Fibroblast of skin of left quadriceps (primary cell): Measurements from ENCODE around the gene CDCA4.
"Not testable (repeated sequence)": the region's sequence is repeated elsewhere in the genome, so short reads cannot be mapped to it uniquely, and the experiment has no call there.

ENCODE experiments used
- DNase-seq, 2 experiments: peaks; one replicate each; pipeline ENCODE4 v3.0.0-alpha.2; 2013; ENCODE audit warnings: low read depth in 2 of 2

Gene CDCA4

DNA sequence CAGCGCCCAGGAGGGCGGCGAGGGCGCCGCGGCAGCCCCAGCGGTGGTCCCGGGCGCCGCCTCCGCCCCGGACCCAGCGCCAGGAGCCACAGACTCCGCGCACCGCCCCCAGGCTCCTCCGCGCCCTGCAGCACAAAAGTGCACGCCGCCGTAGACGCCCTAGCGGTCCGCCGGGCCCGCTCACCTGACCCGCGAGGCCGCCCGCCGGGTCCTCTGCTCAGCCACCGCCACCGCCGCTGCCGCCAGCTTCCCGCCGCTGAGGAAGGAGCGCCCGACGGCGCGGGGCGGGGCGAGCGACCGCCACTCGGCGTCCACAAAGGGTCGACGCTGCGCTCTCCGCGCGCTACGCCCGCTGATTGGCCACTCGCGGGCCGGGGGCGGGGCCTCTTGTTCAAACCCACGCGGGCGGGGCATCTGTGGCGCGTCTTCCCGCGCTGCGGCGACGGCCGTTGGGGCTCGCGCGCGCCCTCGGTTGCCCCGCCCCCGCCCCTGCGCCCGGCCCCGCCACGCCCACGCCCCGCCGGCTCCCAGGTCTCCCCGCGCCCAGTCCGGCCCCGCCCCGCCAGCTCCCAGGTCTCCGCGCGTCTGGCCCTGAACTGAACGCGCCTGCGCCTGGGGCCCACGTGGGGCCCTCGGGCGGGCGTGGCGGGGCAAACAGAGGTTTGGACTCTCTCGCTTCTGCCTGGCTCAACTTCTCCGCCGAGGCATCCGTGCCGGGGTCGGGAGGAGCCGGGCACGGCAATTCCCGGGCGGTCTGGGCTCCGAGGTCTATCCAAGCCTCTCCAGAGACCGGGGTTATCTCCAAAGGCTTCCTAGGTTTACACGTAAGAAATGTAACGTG, at the start of gene CDCA4:
Gene CDCA4 (minus strand): TSS at position 269 of the 841 bp plus-strand sequence. CDS start 9,154 bp downstream, outside the sequence.
- peak; percentile 93 to 94 for DNase-seq

DNA sequence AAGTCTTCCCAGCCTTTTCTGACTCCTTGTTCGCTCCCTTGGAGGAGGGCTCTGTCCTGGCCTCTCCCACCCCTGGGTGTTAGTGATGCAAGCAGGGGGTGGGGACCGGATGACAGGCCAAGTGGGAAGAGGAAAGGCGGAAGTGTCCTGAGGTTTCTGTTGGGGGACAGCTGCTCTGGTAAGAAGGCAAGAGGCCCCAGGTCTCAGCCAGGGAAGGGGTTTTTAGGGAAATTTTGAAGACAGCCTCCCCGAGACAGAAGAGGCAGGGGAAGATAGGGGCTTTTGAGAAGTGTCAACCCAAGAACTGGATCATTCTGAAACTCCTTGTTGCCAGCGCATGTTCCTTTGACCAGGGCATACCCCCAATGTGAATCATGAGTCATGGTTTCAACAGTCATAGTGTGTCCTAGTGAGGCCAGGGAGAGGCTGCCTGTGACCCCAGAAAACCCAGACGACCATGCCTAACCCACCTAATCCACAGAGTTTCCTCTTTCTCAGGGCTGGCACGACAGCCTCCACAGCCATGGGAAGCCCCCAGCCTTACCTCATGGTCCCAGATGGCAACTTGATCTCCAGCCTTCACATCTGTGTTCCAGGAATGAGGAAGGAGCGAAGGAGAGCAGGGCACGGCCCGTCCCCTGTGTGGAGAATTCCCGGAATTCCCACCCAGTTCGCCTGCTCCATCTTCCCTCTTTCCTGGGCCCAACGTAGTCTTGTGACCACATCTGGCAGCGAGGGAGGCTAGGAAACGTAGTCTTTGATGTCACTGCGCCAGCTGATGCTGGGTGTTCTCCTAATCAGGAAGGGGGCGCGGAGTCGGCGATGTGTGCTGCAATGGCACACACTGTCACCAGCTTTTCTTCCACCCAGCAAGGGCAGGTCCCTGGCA, 49.2 kb upstream of the CDCA4 start:
- no peak for DNase-seq

DNA sequence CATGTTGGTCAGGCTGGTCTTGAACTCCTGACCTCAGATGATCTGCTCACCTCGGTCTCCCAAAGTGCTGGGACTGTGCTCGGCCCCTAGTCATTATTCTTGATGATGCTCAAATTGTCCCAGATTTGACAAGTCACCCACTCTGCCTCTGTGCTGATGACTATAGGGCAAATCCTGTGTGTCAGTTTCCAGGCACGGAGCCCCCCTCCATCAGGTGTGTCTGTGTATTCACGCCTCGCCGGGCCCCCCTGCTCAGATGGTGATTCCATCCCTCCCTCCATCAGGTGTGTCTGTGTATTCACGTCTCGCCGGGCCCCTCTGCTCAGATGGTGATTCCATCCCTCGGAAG, 48.6 kb upstream of the CDCA4 start:
- DNase-seq = no peak

DNA sequence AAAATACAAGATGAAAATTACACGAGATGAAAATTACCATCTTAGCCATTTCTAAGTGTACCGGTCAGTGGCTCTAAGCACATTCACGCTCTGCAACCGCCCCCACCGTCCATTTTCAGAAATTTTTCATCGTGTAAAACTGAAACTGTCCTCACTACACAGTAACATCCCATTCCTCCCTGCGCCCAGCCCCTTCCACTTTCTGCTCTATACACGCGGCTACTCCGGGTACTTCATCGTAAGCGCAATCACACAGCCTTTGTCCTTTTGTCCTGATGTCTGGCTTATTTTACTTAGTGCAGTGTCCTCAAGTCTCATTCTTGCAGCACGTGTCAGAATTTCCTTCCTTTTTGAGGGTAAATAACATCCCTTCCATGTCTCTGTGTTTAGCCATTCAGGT, 47.9 kb upstream of the CDCA4 start:
- no peak for DNase-seq

DNA sequence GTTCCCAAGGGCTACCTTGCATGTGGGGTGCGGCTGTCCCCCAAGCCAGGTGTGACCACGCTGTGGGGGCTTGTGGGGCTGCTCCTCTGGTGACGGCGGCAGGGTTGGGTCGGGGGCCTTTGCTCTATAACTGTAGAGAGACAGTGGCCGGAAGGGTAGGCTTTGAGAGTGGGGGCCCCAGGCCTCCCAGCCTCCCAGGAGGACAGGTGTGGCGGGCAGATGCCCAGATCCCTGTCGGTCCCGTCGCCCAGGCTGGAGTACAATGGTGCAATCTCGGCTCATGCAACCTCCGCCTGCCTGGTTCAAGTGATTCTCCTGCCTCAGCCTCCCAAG, 47.1 kb upstream of the CDCA4 start:
- DNase-seq = no peak

DNA sequence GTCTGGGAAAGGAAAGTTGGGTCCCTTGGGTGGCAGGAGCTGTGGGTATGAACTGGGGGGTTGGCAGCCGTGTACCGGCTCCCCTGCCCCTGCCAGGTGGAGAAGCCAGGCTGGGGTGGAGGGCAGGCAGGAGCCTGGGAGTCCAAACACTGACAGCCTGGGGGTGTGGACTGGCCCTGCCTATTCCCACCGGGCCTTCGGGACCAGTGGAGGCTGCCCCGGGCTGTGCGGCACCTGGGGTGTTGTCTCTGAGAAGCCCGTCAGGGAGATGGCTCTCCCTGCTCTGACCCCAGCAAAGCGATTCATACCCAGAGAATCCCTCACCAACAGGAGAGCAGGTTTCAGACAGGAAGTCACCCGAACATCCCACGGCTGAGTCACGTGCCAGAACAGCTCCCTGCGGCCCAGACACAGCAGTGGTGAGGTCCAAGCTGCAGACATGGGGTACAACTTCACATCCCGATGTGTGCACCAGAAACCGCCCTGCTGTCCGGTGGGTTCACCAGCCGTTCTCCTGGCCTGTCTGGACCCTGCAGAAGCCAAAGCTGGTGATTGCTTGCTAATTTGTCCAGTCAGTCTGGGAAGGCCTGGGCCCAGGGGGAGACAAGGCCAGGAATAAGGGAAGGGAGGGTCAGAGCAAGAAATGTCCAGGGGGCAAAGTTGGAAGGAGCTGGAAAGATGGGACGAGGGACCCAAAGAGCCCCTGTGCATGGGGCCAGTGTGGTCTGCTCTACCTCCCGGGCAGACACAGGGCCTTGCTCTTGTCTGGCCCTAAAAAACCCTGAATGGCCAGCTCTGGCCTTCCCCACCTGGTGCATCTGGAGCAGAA, 46.5 kb upstream of the CDCA4 start:
- no peak for DNase-seq

DNA sequence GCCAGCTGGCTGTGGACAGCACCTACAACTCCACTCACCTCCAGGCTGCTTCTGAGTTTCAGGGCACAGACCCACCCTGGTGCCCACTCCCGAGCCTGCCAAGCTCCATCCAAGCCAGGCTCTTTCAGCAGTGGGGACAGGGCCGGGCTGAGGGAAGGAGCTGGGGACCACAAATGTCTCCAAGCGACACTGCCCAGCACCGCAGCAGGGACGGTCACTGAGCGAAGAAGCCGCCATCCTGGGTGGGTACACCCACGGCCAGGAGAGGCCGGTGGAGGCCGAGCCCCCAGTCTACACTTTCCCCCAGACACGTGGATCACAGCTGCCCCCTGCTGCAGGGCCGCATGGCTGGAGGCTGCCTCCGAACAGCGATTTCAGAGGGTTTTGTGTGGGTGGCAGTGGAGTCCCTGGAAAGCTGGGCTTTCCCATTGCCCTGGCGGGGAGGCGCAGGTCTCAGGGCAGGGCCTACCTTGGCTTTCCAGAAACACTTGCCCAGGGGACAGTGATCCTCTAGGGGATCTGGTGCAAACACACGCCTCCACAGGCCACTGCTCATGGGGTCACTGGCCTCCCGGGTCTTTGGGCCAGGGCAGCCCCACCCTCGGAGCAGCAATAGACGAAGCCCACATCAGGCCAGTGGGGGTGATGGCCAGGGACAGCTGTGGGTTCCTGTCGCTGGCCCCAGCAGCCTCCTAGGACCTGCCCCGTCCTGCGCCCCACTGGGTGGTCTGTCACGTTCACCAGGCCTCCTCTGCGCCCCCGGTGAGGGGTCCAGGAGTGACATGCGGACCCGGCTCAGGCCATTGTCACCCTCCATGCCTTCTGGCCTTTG, 45.6 kb upstream of the CDCA4 start:
- DNase-seq = no peak

DNA sequence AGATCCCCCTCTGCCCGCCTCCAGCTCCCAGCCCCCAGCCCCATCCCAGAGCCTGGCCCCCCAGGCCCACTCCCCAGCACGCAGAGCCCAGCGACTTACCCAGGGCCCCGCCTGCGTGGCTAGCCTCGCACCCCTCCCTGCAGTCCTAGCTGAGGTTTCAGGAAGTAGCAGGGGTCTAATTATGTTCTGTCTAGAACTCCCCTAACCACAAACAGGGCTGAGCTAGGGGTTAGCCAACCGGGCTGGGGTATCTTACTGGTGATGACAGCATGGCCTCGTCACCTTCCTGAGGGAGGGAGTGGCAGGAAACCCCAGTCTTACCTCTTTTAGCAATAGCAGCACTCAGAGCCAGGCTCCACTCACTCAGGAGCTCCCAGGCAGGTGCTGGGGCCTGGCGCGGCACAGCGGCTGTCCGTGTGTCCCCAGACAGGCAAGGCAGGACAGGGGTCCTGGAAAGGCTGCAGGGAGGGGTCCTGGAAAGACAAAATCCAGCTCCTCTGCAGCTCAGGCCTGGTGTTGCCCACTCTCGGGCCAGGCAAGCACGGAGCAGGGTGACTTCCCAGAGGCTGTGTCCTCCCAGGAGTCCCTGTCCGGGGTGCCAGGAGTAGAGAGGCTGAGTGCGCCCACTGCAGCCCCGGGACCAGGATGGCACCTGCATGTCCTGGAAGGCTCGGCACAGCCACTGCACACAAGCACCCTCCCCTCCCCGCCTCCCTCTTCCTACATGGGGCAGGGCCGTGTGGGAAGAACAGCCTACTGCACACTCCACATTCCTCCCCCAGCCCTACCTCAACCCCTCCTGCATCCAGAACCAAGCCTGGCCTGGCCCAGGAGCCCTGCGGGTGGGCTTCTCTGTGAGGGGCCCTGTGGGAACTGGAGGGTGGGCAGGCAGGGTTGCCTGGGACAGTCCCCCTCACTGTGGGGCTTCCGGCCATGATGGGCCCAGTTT, 44.7 kb upstream of the CDCA4 start, which contains the start of gene GPR132:
Gene GPR132 (minus strand): TSS at position 151 of the 949 bp plus-strand sequence. CDS start 10,010 bp downstream, outside the sequence.
- no peak for DNase-seq

DNA sequence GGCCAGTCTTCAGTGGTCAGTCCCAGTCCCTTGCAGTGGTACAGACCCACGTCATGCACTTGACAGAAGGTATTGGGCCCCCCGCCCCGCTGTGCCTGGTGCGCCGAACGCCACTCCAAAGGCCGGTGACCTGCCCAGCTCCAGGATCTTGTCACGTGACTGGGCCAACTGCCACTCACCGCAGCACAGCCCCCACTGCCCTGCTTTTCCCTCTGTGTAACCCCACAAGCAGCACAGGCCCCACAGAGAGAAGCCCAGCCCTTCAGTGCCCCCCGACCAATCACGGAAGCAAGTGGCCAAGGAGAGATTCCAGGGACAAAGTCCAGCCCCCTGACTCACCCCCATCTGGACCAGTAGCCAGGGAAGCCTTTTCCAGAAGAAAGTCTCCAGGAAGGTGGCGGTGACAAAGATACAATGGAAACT, 43.8 kb upstream of the CDCA4 start:
- DNase-seq = no peak

DNA sequence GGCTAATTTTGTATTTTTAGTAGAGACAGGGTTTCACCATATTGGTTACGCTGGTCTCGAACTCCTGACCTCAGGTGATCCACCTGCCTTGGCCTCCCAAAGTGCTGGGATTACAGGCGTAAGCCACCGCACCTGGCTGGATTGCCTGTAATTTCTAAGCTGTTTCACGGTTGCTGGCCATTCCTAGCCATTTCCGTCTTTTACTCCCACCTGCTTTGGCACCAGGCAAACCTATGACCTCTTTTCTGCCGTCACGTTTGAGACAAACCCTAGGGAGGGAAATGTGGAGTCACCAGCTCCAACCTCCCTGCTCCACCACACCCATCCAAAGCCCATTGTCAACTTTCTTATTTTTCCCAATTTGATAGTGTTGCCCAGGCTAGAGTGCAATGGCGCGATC, 43.1 kb upstream of the CDCA4 start:
- no peak for DNase-seq

DNA sequence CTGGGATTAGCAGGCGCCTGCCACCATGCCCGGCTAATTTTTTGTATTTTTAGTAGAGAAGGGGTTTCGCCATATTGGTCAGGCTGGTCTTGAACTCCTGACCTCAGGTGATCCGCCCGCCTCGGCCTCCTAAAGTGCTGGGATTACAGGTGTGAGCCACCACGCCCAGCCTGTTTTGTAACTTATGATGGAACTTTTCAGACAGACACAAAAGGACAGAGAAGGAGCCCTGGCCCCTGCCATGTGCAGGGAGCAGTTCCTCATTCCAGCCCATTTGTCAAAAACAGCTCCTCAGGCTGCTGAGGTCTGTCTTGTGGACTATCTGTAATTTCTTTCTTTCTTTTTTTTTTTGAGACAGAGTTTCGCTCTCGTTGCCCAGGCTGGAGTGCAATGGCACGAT, 42.6 kb upstream of the CDCA4 start:
- DNase-seq = not testable (repeated sequence)

DNA sequence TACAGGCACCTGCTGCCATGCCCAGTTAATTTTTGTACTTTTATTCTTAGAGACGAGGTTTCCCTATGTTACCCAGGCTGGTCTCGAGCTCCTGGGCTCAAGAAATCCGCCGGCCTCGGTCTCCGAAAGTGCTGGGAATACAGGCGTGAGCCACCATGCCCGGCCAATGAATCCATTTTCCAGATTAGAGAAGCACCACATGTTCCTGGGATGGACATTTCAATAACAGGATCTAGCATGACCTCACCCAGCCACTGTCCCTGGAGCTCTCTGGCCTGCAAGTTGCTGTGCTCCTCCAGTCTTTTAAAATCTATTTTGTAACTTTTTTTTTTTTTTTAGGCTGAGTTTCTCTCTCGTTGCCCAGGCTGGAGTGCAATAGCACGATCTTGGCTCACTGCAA, 42.2 kb upstream of the CDCA4 start:
- DNase-seq = no peak

DNA sequence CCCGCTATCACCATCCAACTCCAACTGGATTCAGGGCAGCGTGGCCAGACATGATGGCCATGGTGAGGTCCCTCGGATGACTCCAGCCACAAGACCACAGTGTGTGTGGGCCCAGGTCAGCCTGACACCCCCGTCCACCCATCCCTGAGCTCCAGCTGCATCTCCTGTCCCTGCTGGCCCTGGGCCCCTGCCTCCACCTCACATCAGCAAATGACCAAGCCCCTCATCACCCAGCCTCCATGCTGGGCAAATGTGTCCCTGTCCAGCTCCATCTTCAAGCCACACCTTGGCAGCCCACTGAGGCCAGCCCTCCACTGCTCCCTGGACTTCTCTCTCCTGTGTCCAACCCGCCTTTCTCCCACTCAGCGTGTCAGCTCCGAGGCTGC, 41.2 kb upstream of the CDCA4 start:
- no peak for DNase-seq

DNA sequence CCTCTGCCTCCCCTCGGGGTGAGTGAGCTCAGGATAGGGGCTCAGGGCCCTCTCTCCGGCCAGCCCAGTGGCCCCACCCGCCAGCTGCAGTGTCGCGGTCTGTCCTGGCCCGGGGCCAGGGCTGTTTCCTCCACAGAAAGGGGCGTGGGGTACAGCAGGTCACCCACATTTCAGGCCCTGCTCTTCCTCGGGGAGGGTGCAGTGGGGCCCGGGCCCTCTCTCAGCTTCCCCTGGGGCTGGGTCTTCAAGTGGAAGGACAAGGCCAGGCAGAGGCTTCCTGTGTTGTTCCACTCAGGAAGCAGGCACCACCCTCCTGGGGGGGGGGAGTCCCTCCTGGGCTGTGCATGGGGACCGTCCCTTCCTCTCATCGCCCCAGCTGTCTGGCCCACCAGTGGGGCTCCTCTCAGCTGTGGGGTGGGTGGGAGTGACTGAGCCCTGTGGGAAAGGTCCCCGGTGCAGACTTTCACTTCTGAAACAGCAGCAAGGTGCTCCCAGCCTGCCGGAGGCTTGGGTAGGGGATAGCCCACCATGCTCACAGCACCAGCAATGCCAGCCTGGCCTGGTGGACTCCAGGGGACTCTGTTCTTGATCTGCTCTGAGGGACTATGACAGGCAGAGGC, 40.7 kb upstream of the CDCA4 start:
- no peak for DNase-seq

DNA sequence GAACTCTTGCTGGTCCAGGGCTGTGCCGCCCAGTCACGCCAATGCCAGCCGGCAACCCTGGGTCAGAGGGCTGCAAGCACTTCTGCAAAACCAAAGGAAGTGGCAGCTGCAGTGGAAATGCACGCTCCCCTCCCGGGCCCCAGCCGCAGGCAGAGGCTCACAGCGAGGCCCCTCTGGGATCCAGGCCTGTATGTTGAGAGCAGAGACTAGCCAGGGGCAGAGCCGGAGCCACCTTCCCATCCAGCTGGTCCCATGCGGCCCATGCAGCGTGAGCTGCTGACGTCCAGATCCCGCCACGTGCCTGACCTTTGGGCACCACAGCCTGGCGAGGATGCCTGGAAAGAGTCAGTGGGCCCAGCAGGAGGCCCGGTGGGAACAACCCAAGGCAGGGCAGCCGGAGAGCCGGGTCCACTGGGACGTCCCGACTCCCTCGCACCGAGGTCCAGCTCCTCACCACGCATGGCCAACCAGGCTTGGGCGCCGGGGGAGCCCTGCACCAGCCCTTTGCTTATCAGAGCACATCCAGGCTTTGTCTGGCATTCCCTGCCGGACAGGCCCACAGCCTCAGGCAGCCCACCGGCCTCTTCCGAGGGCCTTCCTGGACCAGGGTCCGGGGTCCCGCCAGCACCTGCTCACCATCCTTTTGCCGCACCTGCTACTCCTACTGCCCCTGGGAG, 40.0 kb upstream of the CDCA4 start:
- no peak for DNase-seq

DNA sequence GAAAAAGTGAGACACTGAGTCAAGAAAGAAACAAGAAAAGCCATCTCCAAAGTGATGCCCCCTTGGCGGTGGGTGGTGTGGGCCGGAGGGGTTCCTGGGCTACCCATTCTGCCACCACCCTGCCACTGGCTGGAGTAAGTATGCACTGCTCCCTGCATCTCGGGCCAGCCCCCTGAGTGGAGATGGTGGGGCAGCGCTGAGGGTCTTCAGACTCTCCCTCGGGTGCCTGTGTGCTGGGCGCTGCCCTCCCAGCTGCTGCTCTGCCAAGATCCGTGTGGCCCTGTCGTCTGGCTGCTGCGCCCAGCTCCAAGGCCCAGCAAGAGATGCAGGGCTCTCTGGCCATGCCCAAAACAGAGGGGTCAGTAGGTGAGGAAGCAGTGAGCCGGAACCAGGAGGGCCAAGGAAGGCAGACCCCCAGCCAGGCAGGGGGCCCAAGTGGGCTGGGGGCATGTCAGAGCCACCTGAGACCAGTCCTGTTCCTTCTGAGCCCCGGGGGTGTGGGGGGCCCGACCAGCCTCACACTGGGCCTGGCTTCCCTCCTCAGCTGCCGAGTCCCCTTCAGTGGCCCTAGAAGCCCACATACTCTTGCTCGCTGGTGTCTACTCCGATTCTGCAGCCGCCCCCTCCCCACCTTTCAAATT, 39.2 kb upstream of the CDCA4 start:
- DNase-seq = no peak

DNA sequence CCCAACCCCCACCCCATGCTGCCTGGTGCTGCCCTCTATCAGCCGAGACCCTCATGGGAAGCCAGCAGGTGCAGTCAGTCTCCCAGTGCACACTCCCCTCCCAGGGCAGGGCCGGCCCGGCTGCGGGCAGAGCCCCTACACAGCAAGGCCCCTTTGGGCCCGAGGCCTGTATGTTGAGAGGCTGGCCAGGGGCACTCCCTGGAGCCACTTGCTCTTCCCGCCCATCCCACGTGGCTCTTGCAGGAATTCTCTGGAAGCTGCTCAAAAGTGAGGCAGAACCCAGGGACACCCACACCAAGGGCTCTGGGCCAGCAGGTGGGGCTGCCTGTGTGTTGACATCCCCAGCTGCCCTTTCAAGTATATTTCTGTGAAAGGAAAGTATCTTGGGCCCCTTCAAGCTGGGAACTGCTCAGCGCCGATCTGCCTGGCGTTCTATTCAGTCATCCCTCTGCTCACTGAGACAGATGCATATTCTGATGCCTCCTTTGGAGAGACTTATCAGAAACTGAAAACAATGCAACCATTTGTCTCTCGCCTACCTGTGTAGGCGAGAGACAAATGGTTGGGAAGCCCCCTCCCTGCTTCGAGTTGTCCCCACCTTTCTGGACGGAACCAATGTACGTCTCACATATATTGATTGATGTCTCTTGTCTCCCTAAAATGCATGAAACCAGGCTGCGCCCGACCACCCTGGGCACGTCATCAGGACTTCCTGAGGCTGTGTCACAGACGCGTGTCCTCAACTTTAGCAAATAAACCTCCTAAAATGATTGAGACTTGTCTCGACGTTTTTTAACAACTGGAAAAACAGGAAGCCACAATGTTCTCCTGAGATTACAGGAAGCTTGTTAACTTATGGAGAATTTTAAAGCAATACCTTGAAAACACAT, 38.4 kb upstream of the CDCA4 start:
- DNase-seq = no peak
